GM18526 (cell line): Measurements from ENCODE around the gene SCYGR8.

Source experiments
- POLR2A ChIP-seq: IDR thresholded peaks from 3 replicates; pipeline ENCODE4 v1.6.1; 2011; ENCODE audit not compliant: insufficient read length; ENCODE audit errors: extremely low read depth

SCYGR8 gene

GRCh38 chr2:227739351-227739750 lies 6.3 kb upstream of the SCYGR8 start:
- no peak for TF ChIP-seq POLR2A

- TF ChIP-seq POLR2A: no peak
Measured at GRCh38 chr2:227748079-227748478, 2.4 kb downstream of the SCYGR8 start.

GRCh38 chr2:227759411-227760118 lies 13.9 kb downstream of the SCYGR8 start:
- no peak for TF ChIP-seq POLR2A

GRCh38 chr2:227761740-227762476 lies 16.2 kb downstream of the SCYGR8 start:
- no peak for TF ChIP-seq POLR2A

GRCh38 chr2:227765788-227766372 lies 20.2 kb downstream of the SCYGR8 start:
- no peak for TF ChIP-seq POLR2A

GRCh38 chr2:227766373-227766883 lies 20.7 kb downstream of the SCYGR8 start:
- no peak for TF ChIP-seq POLR2A

- no peak for TF ChIP-seq POLR2A
Measured at GRCh38 chr2:227767830-227768229, 22.1 kb downstream of the SCYGR8 start.

- TF ChIP-seq POLR2A: no peak
Measured at GRCh38 chr2:227772197-227772661, 26.5 kb downstream of the SCYGR8 start.

- no peak for TF ChIP-seq POLR2A
Measured at GRCh38 chr2:227772932-227773331, 27.2 kb downstream of the SCYGR8 start.

GRCh38 chr2:227774011-227774624 lies 28.4 kb downstream of the SCYGR8 start:
- TF ChIP-seq POLR2A: no peak

- TF ChIP-seq POLR2A: no peak
Measured at GRCh38 chr2:227774895-227775842, 29.5 kb downstream of the SCYGR8 start.

GRCh38 chr2:227780981-227781615 lies 35.4 kb downstream of the SCYGR8 start:
- no peak for TF ChIP-seq POLR2A

GRCh38 chr2:227781841-227782240 lies 36.1 kb downstream of the SCYGR8 start:
- no peak for TF ChIP-seq POLR2A

- TF ChIP-seq POLR2A: no peak
Measured at GRCh38 chr2:227782804-227783203, 37.1 kb downstream of the SCYGR8 start.
